ENCODE measurements around the gene N4BP2L2. TPM values are rescaled to one million over a fixed set of nuclear protein-coding genes. Genes with fewer than 3 reads are reported as not detected.

The N4BP2L2 gene
- total and polyA plus RNA-seq, 2 of the 13 experiments (the other 11 are each of a cell fraction or from before 2014, with no cell fraction given) = 58.9 to 81.2 TPM

DNA sequence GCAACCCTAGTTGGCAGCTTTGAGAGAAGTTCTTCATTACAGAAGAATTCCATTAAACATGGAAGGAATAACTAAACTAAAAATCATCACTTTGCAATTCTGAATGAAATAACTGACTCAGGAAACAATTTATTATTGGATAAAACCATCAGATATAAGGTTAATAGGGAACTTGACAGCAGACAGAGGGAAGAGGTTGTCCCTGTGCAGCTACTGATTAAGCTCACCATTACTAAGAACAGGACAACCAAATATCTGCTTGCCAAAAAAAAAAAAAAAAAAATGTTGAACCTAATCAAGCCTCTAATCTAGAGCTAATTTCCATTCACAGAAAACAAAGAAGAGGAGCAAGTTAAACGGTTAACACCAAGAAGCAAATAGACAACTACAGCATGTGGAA lies 12.8 kb downstream of the N4BP2L2 start (continued):
- TF ChIP-seq, protein P1, sequence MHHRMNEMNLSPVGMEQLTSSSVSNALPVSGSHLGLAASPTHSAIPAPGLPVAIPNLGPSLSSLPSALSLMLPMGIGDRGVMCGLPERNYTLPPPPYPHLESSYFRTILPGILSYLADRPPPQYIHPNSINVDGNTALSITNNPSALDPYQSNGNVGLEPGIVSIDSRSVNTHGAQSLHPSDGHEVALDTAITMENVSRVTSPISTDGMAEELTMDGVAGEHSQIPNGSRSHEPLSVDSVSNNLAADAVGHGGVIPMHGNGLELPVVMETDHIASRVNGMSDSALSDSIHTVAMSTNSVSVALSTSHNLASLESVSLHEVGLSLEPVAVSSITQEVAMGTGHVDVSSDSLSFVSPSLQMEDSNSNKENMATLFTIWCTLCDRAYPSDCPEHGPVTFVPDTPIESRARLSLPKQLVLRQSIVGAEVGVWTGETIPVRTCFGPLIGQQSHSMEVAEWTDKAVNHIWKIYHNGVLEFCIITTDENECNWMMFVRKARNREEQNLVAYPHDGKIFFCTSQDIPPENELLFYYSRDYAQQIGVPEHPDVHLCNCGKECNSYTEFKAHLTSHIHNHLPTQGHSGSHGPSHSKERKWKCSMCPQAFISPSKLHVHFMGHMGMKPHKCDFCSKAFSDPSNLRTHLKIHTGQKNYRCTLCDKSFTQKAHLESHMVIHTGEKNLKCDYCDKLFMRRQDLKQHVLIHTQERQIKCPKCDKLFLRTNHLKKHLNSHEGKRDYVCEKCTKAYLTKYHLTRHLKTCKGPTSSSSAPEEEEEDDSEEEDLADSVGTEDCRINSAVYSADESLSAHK (CRISPR knock-in tag; IDR thresholded peaks at IDR 0.05; ENCODE audit: borderline replicate concordance) = no peak
- no peak for TF ChIP-seq NFIC (IDR thresholded peaks at IDR 0.05; ENCODE audit: low read length)
- no peak for TF ChIP-seq RFX1 (IDR thresholded peaks at IDR 0.05)
- no peak for TF ChIP-seq ZNF660 (CRISPR knock-in tag; IDR thresholded peaks at IDR 0.05; ENCODE audit: borderline replicate concordance, low read depth)
- TF ChIP-seq ZC3H4 (CRISPR knock-in tag; IDR thresholded peaks at IDR 0.05; ENCODE audit: borderline replicate concordance) = no peak
- no peak for TF ChIP-seq TEAD2 (CRISPR knock-in tag; IDR thresholded peaks at IDR 0.05)
- no peak for TF ChIP-seq ZNF737 (CRISPR knock-in tag; IDR thresholded peaks at IDR 0.05; ENCODE audit: borderline replicate concordance)
- no peak for TF ChIP-seq ZNF101 (CRISPR knock-in tag; IDR thresholded peaks at IDR 0.05; ENCODE audit: borderline replicate concordance, low read depth)
- TF ChIP-seq RORA (CRISPR knock-in tag; IDR thresholded peaks at IDR 0.05) = no peak
- TF ChIP-seq ZNF207 (IDR thresholded peaks at IDR 0.05; ENCODE audit: borderline replicate concordance) = no peak
- TF ChIP-seq PPARG (CRISPR knock-in tag; conservative IDR thresholded peaks at IDR 0.05) = no peak
- TF ChIP-seq NCOA5 (CRISPR knock-in tag; IDR thresholded peaks at IDR 0.05) = no peak
- TF ChIP-seq ZNF30 (CRISPR knock-in tag; IDR thresholded peaks at IDR 0.05) = no peak

DNA sequence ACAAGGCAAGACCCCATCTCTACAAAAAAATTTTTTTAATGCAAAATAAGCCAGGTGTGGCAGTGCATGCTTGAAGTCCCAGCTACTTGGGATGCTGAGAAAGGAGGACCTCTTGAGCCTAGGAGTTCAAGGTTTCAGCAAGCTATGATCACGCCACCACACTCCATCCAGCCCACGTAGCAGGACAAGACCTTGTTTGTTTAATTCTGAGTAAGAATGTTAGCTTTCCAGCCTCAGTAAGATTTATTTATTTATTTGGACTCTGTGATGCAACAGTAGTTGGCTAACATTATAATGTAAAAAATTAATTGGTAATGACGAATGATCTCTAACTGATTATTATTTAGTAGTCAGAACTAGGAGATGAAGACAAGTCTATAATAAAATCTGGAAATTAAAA lies 23.3 kb downstream of the N4BP2L2 start:
- no peaks in the 10 kb centered on the region for H3K79me2 ChIP-seq (ENCODE audit: insufficient read depth, low read length)
- 90% methylated on average over 3 of the region's 3 CpGs for WGBS (ENCODE audit: low lambda C conversion rate)
- no peak overlapping the region for H3K4me3 ChIP-seq (replicated peaks in 1 of 3; ENCODE audit: insufficient read depth in 1 of 3, low read depth in 2 of 3, low read length in 3 of 3)
- H3K27me3 ChIP-seq (ENCODE audit: control insufficient read depth in 1 of 2, insufficient read depth in 2 of 2, low read length in 2 of 2) = no peaks in the 10 kb centered on the region
- no TSS peak for BruUV-seq (replicated peaks)
- H3K27ac ChIP-seq (ENCODE audit: extremely low read length, insufficient read depth, low read length) = no peak overlapping the region
- CTCF ChIA-PET (ENCODE audit: low intra/inter-chr PET ratio, low total read pairs) = no interaction called here
- ATAC-seq (no peak), FAIRE-seq (no peak), DNase-seq (ENCODE audit: low spot score) (no peak)
- no peak overlapping the region for H3K9ac ChIP-seq (ENCODE audit: insufficient read depth, low read depth, low read length)
- H2AFZ ChIP-seq (ENCODE audit: low read length) = no peak overlapping the region
- H3K4me1 ChIP-seq (ENCODE audit: insufficient read depth, low read length) = no peaks in the 10 kb centered on the region
- H4K20me1 ChIP-seq (ENCODE audit: insufficient read depth, low read length) = no peaks in the 10 kb centered on the region
- POLR2A ChIA-PET = no interaction called here
- in situ Hi-C loops (cut with HindIII; ENCODE audit: extremely low pct_ligation_motif_present, low pct_unique_long_range_greater_than_20kb) (no loop called here), intact Hi-C loops (cut with micrococcal nuclease; ENCODE audit: unreplicated experiment) (no loop called here)
- H3K36me3 ChIP-seq (replicated peaks in 1 of 2; ENCODE audit: control insufficient read depth in 1 of 2, insufficient read depth in 2 of 2, low read length in 2 of 2) = peaks cover 4 to 21% of the 10 kb centered on the region in 2 experiments
- H3K9me3 ChIP-seq (ENCODE audit: low read length) = no peaks in the 10 kb centered on the region
- H3K4me2 ChIP-seq (ENCODE audit: low read depth, low read length) = no peak overlapping the region
- TF ChIP-seq, protein P2, sequence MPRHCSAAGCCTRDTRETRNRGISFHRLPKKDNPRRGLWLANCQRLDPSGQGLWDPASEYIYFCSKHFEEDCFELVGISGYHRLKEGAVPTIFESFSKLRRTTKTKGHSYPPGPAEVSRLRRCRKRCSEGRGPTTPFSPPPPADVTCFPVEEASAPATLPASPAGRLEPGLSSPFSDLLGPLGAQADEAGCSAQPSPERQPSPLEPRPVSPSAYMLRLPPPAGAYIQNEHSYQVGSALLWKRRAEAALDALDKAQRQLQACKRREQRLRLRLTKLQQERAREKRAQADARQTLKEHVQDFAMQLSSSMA (CRISPR knock-in tag; IDR thresholded peaks at IDR 0.05) = no peak
- TF ChIP-seq ZNF782 (CRISPR knock-in tag; IDR thresholded peaks at IDR 0.05; ENCODE audit: borderline replicate concordance) (no peak), ZNF335 (CRISPR knock-in tag; IDR thresholded peaks at IDR 0.05) (no peak), ZNF615 (CRISPR knock-in tag; IDR thresholded peaks at IDR 0.05; ENCODE audit: borderline replicate concordance) (no peak)
- TF ChIP-seq, protein P3, sequence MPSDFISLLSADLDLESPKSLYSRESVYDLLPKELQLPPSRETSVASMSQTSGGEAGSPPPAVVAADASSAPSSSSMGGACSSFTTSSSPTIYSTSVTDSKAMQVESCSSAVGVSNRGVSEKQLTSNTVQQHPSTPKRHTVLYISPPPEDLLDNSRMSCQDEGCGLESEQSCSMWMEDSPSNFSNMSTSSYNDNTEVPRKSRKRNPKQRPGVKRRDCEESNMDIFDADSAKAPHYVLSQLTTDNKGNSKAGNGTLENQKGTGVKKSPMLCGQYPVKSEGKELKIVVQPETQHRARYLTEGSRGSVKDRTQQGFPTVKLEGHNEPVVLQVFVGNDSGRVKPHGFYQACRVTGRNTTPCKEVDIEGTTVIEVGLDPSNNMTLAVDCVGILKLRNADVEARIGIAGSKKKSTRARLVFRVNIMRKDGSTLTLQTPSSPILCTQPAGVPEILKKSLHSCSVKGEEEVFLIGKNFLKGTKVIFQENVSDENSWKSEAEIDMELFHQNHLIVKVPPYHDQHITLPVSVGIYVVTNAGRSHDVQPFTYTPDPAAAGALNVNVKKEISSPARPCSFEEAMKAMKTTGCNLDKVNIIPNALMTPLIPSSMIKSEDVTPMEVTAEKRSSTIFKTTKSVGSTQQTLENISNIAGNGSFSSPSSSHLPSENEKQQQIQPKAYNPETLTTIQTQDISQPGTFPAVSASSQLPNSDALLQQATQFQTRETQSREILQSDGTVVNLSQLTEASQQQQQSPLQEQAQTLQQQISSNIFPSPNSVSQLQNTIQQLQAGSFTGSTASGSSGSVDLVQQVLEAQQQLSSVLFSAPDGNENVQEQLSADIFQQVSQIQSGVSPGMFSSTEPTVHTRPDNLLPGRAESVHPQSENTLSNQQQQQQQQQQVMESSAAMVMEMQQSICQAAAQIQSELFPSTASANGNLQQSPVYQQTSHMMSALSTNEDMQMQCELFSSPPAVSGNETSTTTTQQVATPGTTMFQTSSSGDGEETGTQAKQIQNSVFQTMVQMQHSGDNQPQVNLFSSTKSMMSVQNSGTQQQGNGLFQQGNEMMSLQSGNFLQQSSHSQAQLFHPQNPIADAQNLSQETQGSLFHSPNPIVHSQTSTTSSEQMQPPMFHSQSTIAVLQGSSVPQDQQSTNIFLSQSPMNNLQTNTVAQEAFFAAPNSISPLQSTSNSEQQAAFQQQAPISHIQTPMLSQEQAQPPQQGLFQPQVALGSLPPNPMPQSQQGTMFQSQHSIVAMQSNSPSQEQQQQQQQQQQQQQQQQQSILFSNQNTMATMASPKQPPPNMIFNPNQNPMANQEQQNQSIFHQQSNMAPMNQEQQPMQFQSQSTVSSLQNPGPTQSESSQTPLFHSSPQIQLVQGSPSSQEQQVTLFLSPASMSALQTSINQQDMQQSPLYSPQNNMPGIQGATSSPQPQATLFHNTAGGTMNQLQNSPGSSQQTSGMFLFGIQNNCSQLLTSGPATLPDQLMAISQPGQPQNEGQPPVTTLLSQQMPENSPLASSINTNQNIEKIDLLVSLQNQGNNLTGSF (CRISPR knock-in tag; IDR thresholded peaks at IDR 0.05) = no peak
